Bone marrow (tissue), 2 donors: ENCODE results near the gene KYNU.
"Not testable (repeated sequence)": the region's sequence is repeated elsewhere in the genome, so short reads cannot be mapped to it uniquely, and the experiment has no call there.

Experiments
- DNase-seq, 2 donors: peaks; one replicate each; lab custom pipeline; 2025; lab: John Stamatoyannopoulos, UW

KYNU gene

GRCh38 chr2:143015656-143016055 lies 138.2 kb downstream of the KYNU start:
- no peak for DNase-seq

- no peak for DNase-seq
These were observed 149.1 kb downstream of the KYNU start for GRCh38 chr2:143026411-143027054.

GRCh38 chr2:143029141-143029540 lies 151.7 kb downstream of the KYNU start:
- DNase-seq = no peak

GRCh38 chr2:143030127-143030526 lies 152.7 kb downstream of the KYNU start:
- peak in 1 of 2 donors; percentile 34 for DNase-seq

GRCh38 chr2:143034292-143035074 lies 157.0 kb downstream of the KYNU start:
- peak in 1 of 2 donors; percentile 89 for DNase-seq

GRCh38 chr2:143051465-143051864 lies 174.0 kb downstream of the KYNU start:
- DNase-seq = no peak

- not testable (repeated sequence) for DNase-seq
These were observed 176.0 kb downstream of the KYNU start for GRCh38 chr2:143053437-143053836.

- DNase-seq = no peak
These were observed 179.1 kb downstream of the KYNU start for GRCh38 chr2:143056550-143056949.

- no peak for DNase-seq
These were observed 181.4 kb downstream of the KYNU start for GRCh38 chr2:143058851-143059250.

GRCh38 chr2:143063612-143064200 lies 186.2 kb downstream of the KYNU start:
- no peak for DNase-seq

- no peak for DNase-seq
These were observed 190.6 kb downstream of the KYNU start for GRCh38 chr2:143068094-143068493.

GRCh38 chr2:143068509-143068908 lies 191.0 kb downstream of the KYNU start:
- peak in 1 of 2 donors; percentile 78 for DNase-seq

- DNase-seq = no peak
These were observed 193.2 kb downstream of the KYNU start for GRCh38 chr2:143070704-143071103.

GRCh38 chr2:143071185-143071876 lies 193.9 kb downstream of the KYNU start:
- DNase-seq = no peak

GRCh38 chr2:143074913-143075312 lies 197.4 kb downstream of the KYNU start:
- DNase-seq = not testable (repeated sequence)

GRCh38 chr2:143075711-143076110 lies 198.2 kb downstream of the KYNU start:
- no peak for DNase-seq

- DNase-seq = peak in 1 of 2 donors; percentile 4
These were observed 200.6 kb downstream of the KYNU start for GRCh38 chr2:143078104-143078503.

GRCh38 chr2:143081616-143082015 lies 204.2 kb downstream of the KYNU start:
- DNase-seq = no peak

GRCh38 chr2:143083636-143084035 lies 206.2 kb downstream of the KYNU start:
- DNase-seq = peak in 1 of 2 donors; percentile 72

GRCh38 chr2:143084462-143084861 lies 207.0 kb downstream of the KYNU start:
- no peak for DNase-seq

GRCh38 chr2:143085125-143085784 lies 207.8 kb downstream of the KYNU start:
- DNase-seq = no peak

GRCh38 chr2:143087033-143087432 lies 209.6 kb downstream of the KYNU start:
- no peak for DNase-seq
